GM19035 (cell line): ENCODE data around the gene TTC7B.
A peak's percentile ranks its signal among the peaks of the same experiment; 100 is the strongest.
"Not testable (repeated sequence)": the region's sequence is repeated elsewhere in the genome, so short reads cannot be mapped to it uniquely, and the experiment has no call there.

Experiments used
- ATAC-seq: cut with Tn5 transposase; IDR thresholded peaks from one replicate; pipeline ENCODE4 v1.9.1; 2021; ENCODE audit not compliant: unreplicated experiment

Gene TTC7B, protein sequence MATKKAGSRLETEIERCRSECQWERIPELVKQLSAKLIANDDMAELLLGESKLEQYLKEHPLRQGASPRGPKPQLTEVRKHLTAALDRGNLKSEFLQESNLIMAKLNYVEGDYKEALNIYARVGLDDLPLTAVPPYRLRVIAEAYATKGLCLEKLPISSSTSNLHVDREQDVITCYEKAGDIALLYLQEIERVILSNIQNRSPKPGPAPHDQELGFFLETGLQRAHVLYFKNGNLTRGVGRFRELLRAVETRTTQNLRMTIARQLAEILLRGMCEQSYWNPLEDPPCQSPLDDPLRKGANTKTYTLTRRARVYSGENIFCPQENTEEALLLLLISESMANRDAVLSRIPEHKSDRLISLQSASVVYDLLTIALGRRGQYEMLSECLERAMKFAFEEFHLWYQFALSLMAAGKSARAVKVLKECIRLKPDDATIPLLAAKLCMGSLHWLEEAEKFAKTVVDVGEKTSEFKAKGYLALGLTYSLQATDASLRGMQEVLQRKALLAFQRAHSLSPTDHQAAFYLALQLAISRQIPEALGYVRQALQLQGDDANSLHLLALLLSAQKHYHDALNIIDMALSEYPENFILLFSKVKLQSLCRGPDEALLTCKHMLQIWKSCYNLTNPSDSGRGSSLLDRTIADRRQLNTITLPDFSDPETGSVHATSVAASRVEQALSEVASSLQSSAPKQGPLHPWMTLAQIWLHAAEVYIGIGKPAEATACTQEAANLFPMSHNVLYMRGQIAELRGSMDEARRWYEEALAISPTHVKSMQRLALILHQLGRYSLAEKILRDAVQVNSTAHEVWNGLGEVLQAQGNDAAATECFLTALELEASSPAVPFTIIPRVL

DNA sequence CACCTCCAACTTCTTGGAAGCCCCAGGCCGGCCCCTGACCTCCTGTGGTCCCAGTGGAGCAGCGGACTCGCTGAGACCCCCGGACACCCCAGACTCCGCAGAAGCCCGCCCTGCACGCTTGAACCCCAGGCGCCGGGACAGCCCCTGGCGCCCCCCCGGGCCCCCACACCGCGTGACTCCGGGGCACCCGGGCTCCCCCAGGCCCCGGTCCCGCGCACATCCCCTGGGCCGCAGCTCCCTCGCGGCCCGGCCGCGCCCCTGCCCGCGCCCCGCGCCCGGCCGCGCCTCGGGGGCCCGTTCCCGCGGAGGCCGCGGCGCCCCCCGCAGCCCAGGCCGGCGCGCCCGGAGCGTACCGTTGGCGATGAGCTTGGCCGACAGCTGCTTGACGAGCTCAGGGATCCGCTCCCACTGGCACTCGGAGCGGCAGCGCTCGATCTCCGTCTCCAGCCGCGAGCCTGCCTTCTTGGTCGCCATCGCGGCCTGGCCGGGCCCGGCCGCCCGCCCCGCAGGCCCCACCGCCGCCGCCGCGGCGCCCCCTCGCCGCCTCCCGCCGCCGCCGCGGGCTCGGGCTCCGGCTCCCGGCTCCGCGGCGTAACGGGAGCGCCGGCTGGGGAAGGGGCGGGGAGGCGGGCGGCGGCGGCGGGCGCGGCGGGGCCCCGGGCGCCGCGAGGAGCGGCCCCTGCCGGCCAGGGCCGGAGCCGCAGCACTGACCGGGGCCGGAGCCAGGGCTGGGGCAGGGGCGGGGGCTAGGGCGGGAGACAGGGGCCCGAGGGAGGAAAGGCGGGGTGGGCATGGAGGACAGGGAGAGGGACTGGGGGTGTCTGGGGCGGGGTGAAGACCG is at the start of gene TTC7B:
TSS of gene TTC7B (minus strand) at position 609 of the 841 bp plus-strand sequence. CDS start at position 474, 135 bp downstream.
- peak; percentile 75 for ATAC-seq

DNA sequence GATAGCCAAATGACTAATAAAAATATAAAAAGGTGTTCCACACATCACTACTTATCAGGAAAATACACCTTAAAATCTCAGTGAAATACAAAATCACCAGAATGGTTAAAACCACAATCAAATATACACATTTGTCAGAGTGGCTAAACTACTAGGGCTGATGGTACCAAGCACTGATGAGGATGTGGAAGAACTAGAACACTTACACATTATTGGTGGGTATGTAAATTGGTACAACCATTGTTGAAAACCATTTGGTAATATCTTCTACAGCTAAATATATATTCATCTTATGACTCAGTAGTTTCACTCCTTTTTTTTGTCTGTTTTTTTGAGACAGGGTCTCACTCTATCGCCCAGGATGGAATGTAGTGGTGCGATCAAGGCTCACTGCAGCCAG is 48.5 kb upstream of the TTC7B start:
- ATAC-seq: no peak

DNA sequence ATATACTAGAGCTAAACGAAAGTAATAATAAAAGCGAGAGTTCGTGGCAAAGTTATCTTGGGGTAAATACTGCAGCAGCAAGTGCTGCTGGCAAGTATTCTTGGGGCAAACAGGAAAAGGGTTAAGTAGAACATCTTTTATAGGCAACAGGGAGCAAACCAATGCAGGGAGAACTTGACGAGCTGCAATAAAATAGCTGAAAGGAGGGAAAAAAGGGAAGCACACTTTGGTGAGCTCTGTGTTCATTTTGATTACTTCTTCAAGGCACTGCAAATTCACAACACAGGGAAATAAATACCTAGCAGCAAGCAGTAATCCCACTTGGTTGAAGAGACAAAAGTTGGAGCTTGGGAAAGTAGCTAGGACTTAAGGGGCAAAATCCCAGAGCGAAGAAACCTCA is 42.3 kb upstream of the TTC7B start:
- ATAC-seq: no peak

DNA sequence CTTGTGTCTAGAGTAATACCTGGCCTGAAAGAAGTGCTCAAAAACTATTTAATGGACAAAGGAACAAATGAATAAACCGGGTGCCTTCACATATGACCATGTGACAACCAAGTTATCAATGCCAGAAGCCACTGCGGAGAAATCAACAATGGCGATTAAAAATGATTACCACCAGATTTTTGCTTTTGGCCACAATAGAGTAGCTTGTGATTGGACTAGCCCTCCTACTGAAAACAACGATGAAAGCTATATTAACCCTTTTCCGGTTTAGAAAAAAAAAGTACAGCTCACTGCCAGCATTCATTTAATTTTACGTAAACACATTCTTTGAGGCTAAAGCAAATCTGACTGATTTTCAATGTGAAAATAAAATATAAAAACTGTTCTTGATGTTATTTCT is 41.6 kb upstream of the TTC7B start:
- ATAC-seq: no peak

DNA sequence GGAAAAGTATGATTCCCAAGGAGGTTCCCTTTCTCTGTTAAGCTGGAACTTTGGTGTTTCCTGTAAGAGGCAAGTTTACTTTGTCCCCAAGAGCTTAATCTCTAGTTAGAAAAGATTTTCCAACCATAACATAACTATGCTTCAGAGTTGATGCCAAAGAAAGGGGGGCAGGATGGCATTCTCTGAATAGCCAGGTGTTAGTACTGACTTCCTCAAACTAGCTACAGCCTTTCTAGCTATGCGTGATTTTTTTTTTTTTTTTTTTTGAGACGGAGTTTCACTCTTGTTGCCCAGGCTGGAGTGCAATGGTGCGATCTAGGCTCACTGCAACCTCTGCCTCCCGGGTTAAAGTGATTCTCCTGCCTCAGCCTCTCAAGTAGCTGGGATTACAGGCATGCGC is 39.9 kb upstream of the TTC7B start:
- ATAC-seq: not testable (repeated sequence)

DNA sequence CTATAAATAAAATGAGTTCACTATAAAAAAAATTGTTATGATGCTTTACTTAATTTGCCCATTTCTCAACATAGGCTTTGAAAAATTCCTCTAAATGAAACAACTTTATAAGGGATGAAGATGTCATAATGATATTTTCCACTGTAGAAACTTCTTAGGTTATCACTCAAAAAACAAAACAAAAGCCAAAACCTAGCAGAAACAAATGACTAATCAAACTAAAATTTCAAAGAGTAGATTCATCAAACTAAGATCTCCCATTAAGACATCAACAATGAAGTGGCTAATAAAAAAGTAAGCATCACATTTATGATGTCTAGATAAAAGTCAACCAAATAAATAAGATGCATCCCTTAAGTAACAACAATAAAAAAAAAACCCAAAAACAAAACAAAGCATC is 36.9 kb upstream of the TTC7B start:
- ATAC-seq: no peak

DNA sequence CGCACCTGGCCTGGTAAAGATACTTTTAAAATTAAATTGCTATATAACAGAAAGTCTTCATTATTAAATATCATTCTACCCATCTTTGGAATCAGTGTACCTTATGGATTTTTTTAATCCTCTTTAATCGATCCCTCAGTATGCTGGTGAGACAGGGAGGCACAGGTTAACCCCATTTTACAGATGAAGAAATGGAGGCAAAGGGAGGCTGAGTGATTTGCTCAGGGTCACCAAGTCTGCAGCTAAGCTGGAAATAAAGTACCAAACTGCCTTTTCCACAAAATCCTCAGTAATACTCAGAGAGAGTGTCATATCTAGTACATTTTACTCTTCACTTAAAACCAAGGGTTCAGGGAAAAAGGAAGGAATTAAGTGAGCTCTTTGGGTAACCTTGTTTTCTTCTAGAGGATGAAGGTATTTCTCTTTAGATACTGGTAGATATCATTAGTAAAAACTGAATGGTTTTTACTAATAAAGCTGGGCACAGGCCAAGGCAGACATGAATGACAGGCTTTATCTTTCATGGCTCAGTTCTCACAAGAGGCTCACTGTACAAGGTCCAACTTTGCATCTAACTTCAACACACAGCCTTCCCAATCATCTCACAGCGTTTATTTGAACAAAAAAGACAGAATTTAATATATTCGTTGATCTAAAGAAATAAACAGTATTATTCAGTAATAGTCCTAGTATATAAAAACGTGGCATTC is 35.3 kb upstream of the TTC7B start:
- no peak for ATAC-seq

DNA sequence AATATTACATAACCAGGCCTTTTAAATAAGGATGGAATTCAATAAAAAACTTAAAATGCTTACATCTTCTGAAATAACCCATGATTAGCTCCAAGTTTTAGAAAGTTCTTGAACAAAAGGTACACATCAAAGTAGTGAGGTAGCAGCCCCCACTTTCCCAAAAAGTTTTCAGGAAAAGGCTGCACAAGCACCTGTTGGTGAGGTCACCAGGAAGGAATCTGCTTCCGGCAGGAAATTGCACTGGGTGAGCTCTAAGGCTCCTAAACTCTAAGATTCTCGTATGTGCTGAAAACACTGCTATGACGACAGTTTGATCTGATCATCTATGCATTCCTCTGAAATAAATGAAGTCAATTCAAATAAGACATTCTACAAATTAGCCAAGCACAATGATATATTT is 34.3 kb upstream of the TTC7B start:
- ATAC-seq: no peak

DNA sequence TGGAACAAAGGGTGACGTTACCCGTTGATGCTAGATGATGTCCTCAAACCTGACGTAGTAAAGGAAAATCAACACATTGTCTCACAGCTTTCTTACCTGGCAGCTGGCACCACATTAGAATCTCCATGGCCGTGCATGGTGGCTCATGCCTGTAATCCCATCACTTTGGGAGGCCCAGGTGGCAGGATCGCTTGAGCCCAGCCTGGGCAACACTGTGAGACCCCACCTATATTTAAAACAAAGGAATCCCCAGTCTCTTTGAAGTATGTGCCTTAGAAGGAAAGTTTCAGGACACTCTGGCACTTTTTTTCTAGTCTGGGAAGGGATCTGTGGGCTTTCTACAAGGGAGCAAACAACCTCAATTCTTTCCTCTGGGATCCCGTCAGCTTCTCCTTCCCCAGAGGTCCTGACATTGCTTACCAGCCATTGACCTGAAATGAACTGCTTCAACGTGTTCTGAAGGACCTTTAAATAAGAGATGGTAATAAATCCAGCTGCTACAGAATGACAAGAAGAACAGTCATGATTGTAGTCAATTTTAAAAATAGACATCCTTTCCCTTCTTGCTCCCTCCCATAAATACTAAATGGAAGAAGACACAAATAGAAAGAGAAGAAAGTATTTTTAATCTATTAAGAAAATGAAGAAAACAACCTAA is 33.7 kb upstream of the TTC7B start:
- no peak for ATAC-seq

DNA sequence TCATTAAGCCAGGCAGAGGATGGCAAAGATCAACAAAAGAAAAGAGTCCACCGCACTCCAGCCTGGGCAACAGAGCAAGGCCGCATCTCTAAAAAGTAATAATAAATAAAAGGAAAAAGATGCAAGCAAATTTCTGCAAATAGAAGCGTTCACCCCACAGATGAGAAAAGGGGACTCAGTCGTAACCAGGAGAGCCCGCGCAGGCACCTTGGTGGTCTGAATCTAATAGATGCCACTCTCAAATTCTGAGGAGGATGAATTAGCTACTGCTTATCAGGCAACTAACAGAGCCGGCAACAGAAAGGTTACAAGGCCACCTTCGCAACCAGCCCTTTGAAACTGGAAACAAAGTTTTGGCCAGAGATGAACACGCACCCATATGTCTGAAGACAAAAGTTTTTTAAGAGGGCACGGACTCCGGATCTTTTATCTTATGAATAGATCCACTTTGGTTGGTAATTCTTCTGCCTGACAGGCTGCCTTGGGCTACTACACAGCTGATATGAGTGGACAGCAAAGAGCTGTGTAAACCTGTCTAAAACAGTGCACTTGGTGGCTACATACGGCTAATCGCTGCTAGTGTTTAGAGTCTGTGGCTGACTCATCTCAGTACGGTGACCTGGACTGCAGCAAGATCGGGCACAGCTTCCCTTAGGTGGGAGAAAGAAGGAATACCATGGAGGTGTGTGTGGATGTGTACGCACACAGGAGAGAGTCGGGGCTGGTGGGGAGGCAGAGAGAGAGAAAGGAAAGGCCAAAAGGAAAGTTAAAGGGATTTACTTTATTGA is 32.9 kb upstream of the TTC7B start:
- no peak for ATAC-seq

DNA sequence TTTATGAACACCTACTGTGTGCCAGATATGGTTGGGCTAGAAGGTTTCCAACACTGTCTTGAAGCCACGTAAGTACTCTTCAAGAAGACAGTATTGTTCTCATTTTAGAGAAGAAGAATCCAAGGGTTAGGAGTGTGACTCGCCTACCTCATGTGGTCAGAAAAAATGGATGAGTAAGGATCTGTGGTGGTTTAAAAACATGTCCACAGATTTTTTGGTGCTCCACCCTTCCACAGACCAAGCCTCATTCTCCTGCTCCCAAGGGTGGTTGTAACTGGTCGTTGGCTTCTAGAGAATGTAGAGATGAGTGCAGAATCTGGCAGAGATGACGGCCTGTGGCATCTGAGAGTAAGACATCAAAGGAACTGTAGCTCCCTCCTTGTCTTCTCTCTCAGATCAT is 30.3 kb upstream of the TTC7B start:
- no peak for ATAC-seq

DNA sequence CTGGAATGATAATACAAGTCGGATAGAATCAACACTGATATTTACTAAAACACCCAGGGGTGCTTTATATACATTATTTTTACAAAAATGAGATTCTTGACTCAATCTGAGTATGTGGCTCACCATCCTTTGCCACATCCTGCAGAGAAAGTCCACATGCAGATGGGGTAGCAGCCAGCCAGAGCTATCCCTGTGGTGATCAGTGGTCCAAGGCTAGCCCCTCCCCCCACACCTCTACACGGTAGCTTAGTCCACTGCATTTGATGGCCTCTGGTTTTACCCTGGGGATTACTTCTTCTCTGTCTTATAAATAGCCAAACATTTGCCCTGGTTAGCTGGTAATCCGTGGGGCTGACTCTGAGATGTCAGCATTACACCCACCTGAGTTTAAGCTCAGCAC is 28.1 kb upstream of the TTC7B start:
- no peak for ATAC-seq

DNA sequence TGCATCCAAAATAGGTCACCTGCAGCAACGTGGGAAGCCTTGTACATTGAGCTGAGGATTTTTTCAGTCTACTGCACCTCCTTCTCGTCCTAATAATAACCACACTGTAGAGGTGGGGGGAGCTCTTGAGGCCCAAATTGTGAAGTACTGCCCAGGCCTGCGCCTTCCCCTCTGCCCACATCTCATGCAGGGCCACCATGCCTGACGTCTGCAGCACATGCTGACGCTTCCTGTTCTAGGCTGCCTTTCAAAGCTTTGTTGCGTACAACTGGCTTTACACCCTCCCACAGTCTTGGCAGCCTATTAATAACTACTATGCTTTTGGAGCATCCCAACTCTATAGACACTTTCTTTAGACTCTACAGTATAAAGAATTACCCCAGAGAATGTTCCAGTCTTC is 26.5 kb upstream of the TTC7B start:
- ATAC-seq: no peak

DNA sequence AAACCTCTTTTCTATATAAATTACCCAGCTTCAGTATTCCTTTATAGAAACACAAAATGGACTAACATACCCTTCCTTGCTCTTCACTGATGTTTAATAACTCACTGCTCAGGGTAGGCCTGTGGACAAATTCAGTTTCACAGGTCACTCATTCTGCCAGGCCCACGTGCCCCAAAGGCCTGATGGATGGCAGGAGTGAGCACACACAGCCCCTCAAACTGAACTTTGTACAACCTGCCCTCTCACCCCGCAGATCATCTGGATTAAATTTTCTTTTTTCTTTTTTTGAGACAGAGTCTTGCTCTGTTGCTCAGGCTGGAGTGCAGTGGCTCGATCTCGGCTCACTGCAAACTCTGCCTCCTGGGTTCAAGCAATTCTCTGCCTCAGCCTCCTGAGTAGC is 24.4 kb upstream of the TTC7B start:
- not testable (repeated sequence) for ATAC-seq

DNA sequence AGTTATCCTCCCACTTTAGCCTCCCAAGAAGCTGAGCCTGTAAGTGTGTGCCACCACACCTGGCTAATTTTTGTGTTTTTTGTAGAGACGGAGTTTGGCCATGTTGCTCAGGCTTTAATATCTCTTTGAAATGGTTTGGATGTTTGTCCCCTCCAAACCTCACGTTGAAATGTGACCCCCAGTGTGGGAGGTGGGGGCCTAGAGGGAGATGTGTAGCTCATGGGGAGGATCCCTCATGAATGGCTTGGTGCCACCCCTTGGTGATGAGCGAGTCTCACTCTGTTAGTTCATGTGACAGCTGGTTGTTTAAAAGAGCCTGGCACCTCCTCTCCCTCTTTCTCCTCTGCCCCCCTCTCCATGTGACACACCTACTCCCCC is 23.6 kb upstream of the TTC7B start:
- ATAC-seq: no peak

DNA sequence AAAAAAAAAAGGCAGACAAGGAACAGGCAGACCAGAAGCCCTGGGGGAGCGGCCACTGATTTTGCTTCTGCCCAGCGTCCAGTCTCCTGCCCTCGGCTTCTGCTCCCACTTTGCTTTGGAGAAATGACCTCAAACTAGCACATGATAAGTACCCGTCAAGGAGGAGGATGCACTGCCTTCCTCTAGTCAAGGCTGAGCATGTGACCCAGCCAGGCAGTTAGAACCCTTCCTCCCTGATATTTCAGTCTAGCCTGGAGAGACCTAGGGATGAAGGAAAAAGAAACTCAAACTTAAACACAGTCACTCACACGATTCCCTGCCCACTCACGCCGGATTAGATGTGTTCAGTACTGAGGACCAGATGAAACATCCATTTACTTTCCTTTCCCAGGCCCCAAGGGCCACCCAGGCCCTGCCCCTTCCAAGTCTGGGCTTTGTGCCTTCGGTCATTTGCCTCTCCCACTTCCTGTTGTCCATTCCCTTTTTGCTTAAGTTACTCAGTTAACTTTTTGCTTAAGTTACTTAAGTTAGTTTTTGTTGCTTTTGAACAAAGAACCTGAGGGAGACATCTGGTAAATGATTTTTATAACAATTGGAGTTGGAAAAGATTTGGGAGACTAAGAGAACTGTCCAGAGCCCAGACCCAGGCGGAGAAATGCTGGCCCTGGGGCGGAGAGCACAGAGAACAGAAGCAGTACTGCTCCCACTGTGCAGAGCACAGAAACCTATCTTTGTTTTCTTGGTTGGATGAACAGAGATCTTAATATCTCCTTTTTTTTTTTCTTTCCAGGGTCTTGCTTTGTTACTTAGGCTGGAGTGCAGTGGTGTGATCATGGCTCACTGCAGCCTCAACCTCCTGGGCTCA is 23.0 kb upstream of the TTC7B start:
- no peak for ATAC-seq

DNA sequence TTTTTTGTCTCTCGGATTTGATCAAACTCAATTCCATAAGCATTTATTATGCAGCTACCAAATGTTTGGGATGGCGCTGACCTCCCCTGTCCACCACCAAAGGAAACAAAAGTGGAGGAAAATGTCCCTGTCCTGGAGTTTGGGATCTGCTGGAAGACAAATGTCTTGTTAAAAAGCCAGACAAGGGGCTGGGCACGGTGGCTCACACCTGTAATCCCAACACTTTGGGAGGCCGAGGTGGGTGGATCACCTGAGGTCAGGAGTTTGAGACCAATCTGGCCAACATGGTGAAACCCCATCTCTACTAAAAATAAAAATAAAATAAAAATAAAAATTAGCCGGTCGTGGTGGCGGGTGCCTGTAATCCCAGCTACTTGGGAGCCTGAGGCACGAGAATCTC is 22.3 kb upstream of the TTC7B start:
- ATAC-seq: not testable (repeated sequence)

DNA sequence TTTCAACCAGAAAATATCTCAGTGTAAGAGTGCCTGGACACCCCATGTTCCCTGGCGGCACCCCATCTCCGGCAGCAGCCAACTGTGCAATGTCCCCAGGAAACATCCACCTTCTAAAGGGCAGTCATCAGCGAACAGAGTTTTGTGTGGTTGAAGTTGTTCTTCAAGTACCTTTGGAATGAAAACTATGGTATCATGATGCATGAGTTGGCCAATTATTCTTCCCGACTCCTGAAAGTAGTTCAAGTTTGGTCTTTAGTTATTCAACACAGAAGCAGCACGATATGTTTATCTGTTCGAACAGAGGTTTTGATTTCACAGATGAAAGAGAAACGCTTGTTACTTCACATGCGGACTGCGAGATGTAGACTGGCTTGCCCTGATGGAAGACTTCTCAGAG is 21.1 kb upstream of the TTC7B start:
- ATAC-seq: no peak

DNA sequence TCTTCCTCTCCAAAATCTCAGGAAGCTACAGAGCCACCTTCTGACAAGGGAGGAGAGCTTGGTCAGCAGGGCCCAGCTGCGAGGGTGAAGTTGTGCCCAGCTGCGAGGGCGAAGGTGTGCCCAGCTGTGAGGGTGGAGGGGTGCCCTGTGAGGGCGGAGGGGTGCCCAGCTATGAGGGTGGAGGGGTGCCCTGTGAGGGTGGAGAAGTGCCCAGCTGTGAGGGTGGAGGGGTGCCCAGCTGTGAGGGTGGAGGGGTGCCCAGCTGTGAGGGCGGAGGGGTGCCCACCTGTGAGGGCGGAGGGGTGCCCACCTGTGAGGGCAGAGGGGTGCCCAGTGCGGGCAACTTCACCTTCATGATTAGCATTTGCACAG is 20.4 kb upstream of the TTC7B start:
- ATAC-seq: no peak
